ENCODE results near the gene TRPC4AP. TPM values are rescaled to one million over a fixed set of nuclear protein-coding genes. Genes with fewer than 3 reads are reported as not detected.

The TRPC4AP gene
- total RNA-seq, 4 donors from 2014 or later = 58.4 to 67.4 (median 63.5) TPM

GRCh38 chr20:34979366-34980153 is 113.0 kb downstream of the TRPC4AP start:
- no peaks in the 10 kb centered on the region for H3K9me3 ChIP-seq
- peaks cover 41 to 46% of the 10 kb centered on the region in 2 donors for H3K4me1 ChIP-seq
- intact Hi-C loops (cut with DNase I; ENCODE audit: low total_unique reads) = loop anchor here (2.0 kb wide), 2 partner anchors 29 to 41 kb away; no protein-coding TSS in a partner anchor
- H3K27me3 ChIP-seq = peaks cover 0 to 7% (median 0%) of the 10 kb centered on the region in 3 donors
- ATAC-seq (peak in 1 of 2 donors; percentile 12), DNase-seq (peak; percentile 51 to 85)
- in situ Hi-C loops (cut with MboI; ENCODE audit: low sequenced_read_pairs in 4 of 4) = no loop called here
- no peak overlapping the region for H3K4me3 ChIP-seq
- TF ChIP-seq CTCF (IDR thresholded peaks at IDR 0.05 in 4 of 5, conservative IDR thresholded peaks at IDR 0.05 in 1 of 5) (no peak), POLR2A (IDR thresholded peaks at IDR 0.05) (peak in 1 of 2 donors; percentile 64)
- no peaks in the 10 kb centered on the region for H3K36me3 ChIP-seq
- peak overlapping the region; percentile 89 to 99 (median 94) for H3K27ac ChIP-seq

- Histone ChIP-seq H3K4me1 (peaks cover 34 to 35% of the 10 kb centered on the region in 2 donors), H3K27ac (peak overlapping the region; percentile 89 to 99 (median 94)), H3K4me3 (no peak overlapping the region), H3K9me3 (no peaks in the 10 kb centered on the region), H3K36me3 (no peaks in the 10 kb centered on the region), H3K27me3 (no peaks in the 10 kb centered on the region)
- in situ Hi-C loops (cut with MboI; ENCODE audit: low sequenced_read_pairs in 4 of 4) = no loop called here
- no peak for TF ChIP-seq CTCF (IDR thresholded peaks at IDR 0.05 in 4 of 5, conservative IDR thresholded peaks at IDR 0.05 in 1 of 5)
- peak; percentile 69 to 82 for TF ChIP-seq POLR2A (IDR thresholded peaks at IDR 0.05)
- peak; percentile 86 for ATAC-seq
- peak; percentile 74 to 85 for DNase-seq
- intact Hi-C loops (cut with DNase I; ENCODE audit: low total_unique reads) = loop anchor here (2.0 kb wide), 2 partner anchors 31 to 43 kb away; no protein-coding TSS in a partner anchor
Measured at GRCh38 chr20:34978092-34978744, 114.4 kb downstream of the TRPC4AP start.

GRCh38 chr20:34977365-34978091 is 115.1 kb downstream of the TRPC4AP start:
- in situ Hi-C loops (cut with MboI; ENCODE audit: low sequenced_read_pairs in 4 of 4) (no loop called here), intact Hi-C loops (cut with DNase I; ENCODE audit: low total_unique reads) (loop anchor here (2.0 kb wide), 2 partner anchors 31 to 43 kb away; no protein-coding TSS in a partner anchor)
- H3K36me3 ChIP-seq = no peaks in the 10 kb centered on the region
- peaks cover 27 to 28% of the 10 kb centered on the region in 2 donors for H3K4me1 ChIP-seq
- ATAC-seq (peak in 1 of 2 donors; percentile 6), DNase-seq (peak in 1 of 2 donors; percentile 38)
- TF ChIP-seq POLR2A (IDR thresholded peaks at IDR 0.05) (no peak), CTCF (IDR thresholded peaks at IDR 0.05 in 4 of 5, conservative IDR thresholded peaks at IDR 0.05 in 1 of 5) (no peak)
- no peaks in the 10 kb centered on the region for H3K27me3 ChIP-seq
- H3K9me3 ChIP-seq = no peaks in the 10 kb centered on the region
- peak overlapping the region; percentile 89 to 99 (median 94) for H3K27ac ChIP-seq
- no peak overlapping the region for H3K4me3 ChIP-seq

- no peaks in the 10 kb centered on the region for H3K27me3 ChIP-seq
- no peaks in the 10 kb centered on the region for H3K36me3 ChIP-seq
- H3K4me3 ChIP-seq = no peak overlapping the region
- in situ Hi-C loops (cut with MboI; ENCODE audit: low sequenced_read_pairs in 4 of 4) (no loop called here), intact Hi-C loops (cut with DNase I; ENCODE audit: low total_unique reads) (no loop called here)
- H3K9me3 ChIP-seq = no peaks in the 10 kb centered on the region
- ATAC-seq (no peak), DNase-seq (no peak)
- peaks cover 18 to 19% of the 10 kb centered on the region in 2 donors for H3K4me1 ChIP-seq
- TF ChIP-seq POLR2A (IDR thresholded peaks at IDR 0.05) = no peak
- no peak for TF ChIP-seq CTCF (IDR thresholded peaks at IDR 0.05 in 4 of 5, conservative IDR thresholded peaks at IDR 0.05 in 1 of 5)
- H3K27ac ChIP-seq = peak overlapping the region; percentile 89 to 99 (median 94)
Measured at GRCh38 chr20:34976286-34976685, 116.3 kb downstream of the TRPC4AP start.

Data from gastrocnemius medialis (tissue), 4 donors.